OCI-LY3 (cell line): ENCODE results near the gene FAM53A.

Source experiments
- CTCF ChIP-seq: fragments of 200-600, 300-600 bp; sonication (generic); IDR thresholded peaks from 2 replicates; pipeline ENCODE4 v1.5.1; 2014; ENCODE audit warnings: antibody characterized with exemption, low read length, low read depth
- EZH2phosphoT487 ChIP-seq: fragments of 200-600 bp; shearing (Covaris generic); IDR thresholded peaks from 2 replicates; pipeline ENCODE4 v1.6.1; 2018; ENCODE audit warnings: antibody characterized with exemption, mixed run types, low read depth

- no peak for TF ChIP-seq CTCF
- TF ChIP-seq EZH2phosphoT487: no peak
These were observed 35.2 kb downstream of the FAM53A start for GRCh38 chr4:1648962-1649361.
